HG03139 (cell line): ENCODE measurements around the gene MZF1.

Source experiments
- ATAC-seq: cut with Tn5 transposase; IDR thresholded peaks from one replicate; pipeline ENCODE4 v1.9.1; 2021; ENCODE audit not compliant: unreplicated experiment

The MZF1 gene

DNA sequence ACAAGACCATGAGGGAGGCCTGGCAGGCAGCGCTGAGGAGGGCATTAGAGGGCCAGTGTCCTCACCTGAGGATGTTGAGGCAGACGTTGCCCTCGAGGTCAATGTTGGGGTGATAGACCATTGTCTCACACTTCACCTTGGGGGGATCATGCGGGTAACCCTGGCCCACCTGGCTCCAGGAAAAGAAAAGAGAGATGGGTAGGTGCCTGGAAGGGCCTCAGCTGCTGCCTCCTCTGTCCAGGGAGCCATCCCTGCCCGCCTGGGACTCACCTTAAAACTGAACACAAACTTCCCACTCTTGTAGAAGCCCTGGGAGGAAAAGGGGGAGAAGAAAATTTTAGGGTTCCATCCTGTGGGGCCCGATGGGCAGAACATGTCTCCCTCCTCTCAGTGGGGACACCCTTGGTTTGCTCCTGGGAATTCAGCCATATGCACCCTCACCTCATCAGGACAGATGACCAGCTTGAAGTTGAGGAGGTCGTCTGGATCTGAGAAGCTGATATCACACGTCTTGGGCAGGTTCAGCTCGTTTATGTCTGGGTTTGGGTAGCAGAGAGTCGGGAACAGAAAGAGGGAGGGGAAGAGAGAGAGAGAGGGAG lies 16.4 kb downstream of the MZF1 start:
- ATAC-seq, result no peak

DNA sequence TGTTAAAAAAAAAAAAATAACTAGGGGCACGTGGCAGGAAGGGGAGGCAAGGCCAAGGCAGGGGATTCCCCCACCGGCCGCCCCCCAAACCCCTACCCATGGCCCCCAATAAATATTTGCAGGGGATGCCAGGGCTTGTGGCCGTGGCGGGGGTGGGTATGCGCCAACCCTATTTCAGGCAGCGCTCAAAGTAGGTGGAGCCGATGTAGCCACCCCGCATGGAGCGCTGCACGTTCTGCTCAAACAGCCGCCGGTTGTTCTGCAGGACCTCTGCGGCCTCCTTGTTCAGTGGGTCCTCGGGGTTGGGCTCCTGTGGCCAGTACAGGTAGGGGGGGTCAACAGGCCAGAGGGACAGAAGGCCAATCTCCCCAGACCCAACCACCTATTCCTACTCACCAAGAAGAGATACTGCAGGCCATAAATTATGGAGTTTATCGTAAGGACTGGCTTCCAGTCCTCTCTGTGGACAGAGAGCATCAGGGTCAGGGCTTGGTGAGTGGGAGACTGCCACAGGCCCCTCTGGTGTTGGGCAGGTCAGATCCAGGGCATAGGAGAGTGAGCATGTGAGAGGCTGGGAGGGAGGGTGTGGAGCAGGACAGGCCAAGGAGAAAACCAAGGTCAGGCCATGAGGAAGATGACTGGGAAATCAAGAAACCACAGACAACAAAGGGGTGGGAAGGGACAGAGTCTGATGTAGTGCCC lies 17.1 kb downstream of the MZF1 start:
- no peak for ATAC-seq

DNA sequence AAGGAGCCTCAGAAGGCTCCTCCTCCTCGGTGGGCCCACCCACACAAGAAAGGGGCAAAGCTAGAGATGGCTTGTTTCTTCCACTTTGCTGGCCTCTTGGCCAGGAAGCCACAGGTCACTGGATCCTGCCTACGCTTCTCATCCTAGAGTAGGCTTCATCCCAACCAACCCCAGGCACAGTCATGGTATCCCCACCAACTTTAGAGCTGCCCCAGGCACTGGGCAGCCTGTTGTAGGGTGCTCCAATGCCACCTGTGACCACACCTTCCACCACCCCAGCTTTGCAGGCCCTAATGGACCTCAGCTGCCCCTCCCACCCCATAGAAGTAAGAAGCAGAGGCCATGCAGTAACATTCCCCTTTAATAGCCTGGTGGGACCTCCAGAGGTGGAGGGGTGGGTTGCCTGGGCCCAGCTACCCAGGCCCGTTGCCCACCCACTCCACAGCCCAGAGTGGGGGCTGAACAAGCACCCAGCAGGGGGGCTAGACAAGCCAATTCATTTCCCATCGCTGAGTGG lies 17.7 kb downstream of the MZF1 start:
- ATAC-seq, result no peak

DNA sequence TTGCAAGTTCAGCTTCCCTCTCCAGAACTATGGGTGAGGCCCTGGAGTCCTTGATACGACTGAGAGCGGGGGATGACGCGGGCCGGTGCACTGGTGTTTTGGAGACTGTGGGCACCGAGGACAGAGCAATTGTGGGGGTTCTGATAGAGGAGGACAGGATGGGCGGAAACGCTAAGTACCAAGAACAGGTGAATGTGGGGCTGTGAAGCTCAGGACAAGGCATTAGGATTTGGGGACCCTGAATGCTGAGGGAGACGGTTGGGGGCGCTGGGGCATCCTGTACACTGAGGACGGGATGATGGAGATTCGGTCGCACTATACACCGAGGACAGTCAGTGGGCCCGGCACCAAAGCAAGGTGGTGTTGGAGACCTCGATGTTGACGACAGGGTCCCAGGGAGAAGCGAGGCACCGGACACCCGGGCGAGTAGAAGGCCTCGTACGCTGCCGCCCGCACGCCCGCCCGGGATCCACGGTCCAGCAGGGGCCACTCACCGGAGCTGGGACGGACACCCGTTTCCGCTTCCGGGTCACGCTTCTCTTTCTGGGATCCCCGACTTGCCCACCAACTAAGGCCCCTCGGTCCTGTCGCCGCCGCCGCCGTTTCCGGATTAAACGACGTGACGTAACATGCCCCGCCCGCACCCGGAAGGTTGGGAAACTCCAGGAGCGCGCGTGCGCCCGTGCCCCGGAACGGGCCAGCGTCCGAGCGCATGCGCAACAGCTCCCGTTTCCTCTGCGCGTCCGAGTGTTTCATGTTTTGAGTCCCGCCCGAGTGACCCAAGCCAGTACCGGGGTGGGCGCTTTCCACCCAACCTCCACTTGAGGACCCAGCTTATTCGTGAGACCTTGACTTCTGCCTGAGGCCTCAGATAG lies 18.4 kb downstream of the MZF1 start, which contains the start of gene CHMP2A:
CHMP2A (minus strand) TSS at position 612 of the 875 bp plus-strand sequence. CDS start 893 bp downstream, outside the sequence.
- ATAC-seq, result no peak

DNA sequence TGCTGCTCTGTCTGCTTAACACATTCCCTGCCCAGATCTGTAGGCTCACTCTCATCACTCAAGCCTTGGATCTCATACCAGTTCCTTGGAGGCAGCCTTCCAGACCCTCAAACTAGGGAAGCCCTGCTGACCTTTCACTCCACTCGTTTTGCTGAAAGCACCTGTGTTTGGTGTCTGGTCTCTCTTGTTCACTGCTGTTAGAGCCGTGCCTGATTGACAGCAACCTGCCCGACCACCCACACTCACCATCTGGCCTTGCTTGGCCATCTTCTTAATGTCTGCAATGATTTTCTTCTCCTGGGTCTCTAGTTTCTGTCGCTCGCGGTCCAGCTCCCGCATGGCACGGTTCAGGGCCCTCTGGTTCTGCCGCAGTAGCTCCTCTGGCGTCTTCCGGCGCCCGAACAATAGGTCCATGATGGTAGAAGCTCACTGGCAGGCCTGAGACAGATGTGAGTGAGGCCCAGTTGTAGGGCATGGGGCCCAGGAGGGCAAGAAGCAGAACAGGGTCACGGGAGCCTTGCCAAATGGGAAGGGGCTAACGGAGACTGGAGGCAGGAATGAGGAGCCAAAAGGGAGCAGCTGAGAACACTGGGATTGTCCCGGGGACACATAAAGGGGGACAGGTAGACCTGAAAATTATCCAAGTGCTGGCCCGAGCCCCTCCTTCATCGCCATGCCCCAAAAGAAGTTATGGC lies 19.2 kb downstream of the MZF1 start:
- ATAC-seq, result no peak

DNA sequence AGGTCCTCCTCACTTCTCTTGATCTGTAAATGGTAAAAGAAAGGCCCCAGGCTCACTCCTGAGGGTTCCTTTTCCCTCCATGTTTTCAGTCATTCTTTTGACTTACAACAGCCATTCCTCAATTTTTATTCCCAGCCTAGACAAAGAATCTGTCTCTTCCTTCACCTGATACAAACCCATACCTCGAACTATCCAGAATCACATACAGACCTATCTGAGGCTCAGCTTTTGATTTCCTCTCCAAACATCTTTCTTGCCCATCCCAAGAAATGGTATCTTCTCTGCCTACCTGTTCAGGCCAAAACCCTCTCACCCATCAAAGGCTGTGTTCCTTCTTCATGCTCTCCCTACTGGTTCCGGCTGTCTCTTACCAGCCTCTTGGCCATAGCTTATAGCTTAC lies 20.5 kb downstream of the MZF1 start:
- no peak for ATAC-seq

DNA sequence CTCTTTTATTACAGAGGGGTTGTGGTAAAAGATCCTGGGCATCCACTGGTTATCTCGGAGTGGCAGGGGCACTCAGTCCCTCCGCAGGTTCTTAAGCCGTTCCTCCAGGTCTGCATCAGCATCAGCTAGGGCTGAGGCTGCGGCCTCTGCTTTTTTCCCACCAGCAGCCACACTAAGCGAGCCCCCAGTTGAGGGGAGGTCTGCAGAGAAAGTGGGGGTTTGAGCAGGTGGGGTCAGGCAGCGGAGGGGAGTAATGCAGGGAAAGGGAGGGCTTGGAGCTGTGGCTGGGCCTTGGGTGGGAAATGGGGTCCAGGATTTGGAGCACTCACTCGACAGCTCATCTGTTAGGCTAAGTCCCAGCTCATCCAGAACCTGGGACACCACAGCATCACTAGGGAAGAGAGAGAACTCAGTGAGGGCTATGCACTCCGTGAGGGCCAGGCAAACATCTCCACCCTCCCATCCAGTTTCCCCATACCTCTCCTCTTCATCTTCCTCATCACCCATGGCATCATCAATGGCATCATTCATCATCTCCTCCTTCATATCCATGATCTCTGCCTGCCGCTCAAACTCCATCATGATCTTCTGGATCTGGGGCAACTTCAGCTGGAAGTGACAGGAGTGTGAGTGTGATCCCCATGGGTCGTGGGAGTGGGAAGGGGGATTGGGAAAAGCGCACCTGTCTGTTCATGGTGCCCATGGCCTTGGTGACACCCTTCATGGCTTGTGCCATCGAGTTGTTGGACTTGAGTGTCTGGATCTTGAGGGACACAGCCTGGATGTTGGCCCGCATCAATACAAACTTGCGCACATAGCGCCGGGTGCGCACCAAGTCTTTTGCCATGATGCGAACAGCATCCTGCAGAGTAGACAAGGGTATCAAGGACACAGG lies 21.3 kb downstream of the MZF1 start:
- ATAC-seq, result no peak

DNA sequence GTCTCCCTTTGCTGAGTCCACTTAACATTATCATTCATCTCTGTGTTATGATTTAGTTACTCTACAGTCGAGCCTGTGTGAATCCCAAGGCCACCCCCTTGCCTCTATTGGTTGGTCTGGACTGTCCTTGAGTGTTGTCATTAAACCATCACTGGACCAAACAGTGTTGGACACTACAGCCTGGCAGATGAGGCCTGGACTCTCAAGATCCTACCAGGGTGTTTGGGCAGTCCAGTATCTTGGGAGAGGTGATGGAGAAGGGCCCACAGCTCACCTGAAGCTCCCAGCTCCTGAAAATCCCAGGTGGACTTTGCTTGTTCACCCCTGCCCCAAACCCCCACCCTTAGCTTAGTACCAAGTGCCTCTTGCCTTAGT lies 22.0 kb downstream of the MZF1 start:
- ATAC-seq, result no peak

DNA sequence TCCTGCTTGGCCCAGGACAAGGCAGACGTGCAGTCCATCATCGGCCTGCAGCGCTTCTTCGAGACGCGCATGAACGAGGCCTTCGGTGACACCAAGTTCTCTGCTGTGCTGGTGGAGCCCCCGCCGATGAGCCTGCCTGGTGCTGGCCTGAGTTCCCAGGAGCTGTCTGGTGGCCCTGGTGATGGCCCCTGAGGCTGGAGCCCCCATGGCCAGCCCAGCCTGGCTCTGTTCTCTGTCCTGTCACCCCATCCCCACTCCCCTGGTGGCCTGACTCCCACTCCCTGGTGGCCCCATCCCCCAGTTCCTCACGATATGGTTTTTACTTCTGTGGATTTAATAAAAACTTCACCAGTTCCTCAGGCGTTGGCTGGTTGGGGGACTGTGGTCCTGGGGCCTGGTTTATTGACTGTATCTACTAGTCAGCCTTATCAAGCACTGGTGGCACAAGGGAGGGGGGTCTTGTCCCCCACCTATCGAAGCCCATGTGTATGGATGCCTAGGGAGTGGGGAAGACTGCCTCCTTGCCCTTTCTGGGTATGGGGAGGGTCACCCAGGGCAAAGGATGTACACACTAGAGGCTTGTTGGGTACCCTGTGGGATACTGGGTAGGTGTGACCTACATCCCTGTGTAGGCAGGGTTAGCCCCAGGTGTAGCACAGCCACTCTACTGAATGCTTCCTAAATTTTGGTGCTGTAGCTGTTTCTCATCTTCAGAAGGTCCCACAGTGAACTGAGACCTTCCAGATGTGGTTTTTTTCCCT lies 22.6 kb downstream of the MZF1 start:
- no peak for ATAC-seq

DNA sequence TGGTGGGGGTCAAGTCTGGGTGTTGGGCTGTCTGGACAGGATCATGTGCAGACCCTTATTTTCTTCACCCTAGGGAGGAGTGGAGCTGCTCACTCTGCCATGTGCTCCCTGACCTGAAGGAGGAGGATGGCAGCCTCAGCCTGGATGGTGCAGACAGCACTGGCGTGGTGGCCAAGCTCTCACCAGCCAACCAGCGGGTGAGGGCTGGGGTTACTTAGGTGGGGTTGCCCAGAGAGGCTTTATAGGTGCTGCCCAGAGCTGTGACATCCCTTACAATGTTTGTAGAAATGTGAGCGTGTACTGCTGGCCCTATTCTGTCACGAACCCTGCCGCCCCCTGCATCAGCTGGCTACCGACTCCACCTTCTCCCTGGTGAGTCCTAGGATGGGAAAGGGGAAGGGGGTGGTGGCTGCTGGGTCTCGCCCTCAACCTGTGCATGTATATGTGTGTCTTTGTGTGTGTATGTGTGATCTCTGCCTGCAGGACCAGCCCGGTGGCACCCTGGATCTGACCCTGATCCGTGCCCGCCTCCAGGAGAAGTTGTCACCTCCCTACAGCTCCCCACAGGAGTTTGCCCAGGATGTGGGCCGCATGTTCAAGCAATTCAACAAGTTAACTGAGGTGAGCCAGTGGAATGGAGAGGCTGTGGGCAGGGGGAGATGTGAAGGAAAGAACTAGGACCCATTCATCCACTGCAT lies 23.3 kb downstream of the MZF1 start:
- no peak for ATAC-seq

DNA sequence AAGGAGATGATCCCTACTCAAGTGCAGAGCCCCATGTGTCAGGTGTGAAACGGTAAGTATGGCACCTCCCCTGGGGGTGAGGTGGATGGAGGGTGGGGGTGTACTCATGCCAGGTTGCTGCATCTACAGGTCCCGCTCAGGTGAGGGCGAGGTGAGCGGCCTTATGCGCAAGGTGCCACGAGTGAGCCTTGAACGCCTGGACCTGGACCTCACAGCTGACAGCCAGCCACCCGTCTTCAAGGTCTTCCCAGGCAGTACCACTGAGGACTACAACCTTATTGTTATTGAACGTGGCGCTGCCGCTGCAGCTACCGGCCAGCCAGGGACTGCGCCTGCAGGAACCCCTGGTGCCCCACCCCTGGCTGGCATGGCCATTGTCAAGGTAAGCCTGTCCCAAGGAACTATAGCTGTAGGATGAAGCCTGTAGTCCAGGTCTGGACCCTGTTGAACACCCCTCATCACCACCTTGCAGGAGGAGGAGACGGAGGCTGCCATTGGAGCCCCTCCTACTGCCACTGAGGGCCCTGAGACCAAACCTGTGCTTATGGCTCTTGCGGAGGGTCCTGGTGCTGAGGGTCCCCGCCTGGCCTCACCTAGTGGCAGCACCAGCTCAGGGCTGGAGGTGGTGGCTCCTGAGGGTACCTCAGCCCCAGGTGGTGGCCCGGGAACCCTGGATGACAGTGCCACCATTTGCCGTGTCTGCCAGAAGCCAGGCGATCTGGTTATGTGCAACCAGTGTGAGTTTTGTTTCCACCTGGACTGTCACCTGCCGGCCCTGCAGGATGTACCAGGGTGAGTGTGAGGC lies 24.1 kb downstream of the MZF1 start:
- no peak for ATAC-seq

DNA sequence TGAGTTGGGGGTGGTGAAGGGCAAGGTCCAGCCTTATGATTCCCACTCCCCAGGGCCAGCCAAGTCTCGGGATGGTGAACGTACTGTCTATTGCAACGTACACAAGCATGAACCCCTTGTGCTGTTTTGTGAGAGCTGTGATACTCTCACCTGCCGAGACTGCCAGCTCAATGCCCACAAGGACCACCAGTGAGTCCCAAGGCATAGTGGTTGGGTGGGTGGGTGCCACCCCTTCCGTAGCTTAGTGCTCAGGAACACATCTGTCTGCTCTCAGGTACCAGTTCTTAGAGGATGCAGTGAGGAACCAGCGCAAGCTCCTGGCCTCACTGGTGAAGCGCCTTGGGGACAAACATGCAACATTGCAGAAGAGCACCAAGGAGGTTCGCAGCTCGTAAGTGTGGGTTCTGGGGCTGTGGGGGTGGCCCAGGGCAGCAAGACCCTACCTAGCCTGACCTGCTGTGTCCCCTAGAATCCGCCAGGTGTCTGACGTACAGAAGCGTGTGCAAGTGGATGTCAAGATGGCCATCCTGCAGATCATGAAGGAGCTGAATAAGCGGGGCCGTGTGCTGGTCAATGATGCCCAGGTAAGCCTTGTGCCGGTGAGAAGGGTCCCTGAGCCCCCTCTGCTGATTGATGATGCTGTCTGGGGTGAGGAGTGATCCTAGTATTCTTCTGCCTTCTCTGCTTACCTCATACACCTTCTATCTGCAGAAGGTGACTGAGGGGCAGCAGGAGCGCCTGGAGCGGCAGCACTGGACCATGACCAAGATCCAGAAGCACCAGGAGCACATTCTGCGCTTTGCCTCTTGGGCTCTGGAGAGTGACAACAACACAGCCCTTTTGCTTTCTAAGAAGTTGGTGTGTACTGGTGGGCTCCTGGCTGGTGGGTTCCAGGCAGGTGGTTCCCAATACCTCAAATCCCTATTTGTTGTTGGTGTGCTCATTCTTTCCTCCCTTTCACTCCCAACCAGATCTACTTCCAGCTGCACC lies 25.5 kb downstream of the MZF1 start:
- ATAC-seq, result no peak

DNA sequence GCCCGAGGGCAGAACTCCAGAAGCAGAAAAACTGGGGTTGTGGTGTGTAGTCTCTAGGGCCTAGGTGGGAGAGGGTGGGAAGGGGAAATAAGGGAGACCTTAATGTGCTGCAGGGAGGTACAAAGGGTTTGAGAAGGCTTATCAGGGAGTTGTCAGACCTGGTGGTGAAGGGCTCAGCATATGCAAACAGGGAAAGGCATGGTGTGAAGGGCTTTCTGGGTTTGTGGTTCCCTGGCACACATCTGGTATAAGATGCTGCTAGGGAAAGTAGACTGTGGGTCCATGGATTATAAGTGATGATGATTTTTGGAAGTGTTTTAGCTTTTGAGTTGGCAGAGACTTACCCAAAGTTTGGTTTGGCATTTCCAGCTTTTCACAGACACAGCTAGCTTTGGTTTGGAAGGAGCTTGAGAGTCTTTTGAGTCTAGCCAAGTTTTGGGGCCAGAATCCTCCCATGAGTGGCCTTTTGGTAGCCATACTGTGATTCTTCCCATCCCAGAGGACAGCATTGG lies 27.1 kb downstream of the MZF1 start:
- no peak for ATAC-seq

DNA sequence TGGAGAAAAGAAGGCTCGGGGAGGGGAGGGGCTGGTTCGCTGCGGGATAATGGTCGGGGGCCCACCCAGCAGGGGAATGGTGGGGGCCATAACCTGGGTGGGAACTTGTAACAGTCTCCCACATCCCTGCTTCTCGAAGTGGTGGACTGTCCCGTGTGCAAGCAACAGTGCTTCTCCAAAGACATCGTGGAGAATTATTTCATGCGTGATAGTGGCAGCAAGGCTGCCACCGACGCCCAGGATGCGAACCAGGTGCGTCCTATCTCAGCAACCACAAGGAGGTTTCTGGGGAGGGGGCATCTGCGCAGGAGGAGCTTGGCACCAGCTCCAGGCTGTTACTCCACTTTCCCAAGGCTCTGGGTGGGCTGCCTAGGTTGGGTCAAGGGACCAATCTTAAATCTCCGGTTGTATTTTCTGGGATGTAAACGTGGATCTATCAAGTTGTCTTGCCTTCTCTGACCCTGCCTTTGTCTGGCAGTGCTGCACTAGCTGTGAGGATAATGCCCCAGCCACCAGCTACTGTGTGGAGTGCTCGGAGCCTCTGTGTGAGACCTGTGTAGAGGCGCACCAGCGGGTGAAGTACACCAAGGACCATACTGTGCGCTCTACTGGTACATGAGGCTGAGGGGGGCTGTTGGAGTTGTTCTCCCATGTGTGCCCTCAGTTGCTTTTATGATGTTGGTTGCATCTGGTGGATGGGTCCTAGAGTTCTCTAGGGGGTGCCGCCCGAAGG lies 27.7 kb downstream of the MZF1 start:
- ATAC-seq, result no peak

DNA sequence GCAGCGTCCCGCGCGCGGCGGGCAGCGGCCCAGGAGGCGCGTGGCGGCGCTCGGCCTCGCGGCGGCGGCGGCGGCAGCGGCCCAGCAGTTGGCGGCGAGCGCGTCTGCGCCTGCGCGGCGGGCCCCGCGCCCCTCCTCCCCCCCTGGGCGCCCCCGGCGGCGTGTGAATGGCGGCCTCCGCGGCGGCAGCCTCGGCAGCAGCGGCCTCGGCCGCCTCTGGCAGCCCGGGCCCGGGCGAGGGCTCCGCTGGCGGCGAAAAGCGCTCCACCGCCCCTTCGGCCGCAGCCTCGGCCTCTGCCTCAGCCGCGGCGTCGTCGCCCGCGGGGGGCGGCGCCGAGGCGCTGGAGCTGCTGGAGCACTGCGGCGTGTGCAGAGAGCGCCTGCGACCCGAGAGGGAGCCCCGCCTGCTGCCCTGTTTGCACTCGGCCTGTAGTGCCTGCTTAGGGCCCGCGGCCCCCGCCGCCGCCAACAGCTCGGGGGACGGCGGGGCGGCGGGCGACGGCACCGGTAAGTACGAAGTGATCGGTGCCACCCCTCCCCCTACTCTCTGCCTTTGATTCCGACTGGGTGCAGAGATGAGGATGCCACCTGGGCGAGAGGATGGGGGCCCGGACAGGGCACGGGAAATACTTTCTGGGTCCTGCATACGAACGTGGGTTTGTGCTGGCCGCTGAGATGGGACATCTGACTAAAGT lies 28.4 kb downstream of the MZF1 start:
- peak; percentile 34 for ATAC-seq
